Measurements from ENCODE around the gene MPLKIP. TPM values are rescaled to one million over a fixed set of nuclear protein-coding genes. Genes with fewer than 3 reads are reported as not detected.

The MPLKIP gene
- polyA plus RNA-seq, 1 of the 3 experiments (the other 2 are of a cell fraction), result 48.4 TPM

DNA sequence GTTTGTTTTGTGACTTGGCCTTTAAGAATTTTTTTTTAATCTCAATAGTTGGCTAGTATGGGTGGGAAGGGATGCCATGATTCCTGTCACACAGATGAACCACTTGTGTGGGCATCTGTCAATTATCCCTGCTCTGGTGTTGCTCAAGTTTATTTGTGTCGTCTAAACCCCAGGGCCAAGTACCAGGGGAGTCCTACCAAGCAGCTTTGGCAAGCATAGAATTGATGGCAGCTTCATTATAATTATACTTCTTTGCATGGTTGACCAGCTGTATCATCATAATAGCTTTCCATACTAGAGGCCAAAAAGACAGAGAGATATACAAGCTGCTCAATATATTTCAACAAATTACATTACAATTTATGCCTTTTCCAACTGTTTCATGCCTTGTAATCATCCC, 30.8 kb upstream of the MPLKIP start:
- H3K36me3 ChIP-seq (replicated peaks in 1 of 2; ENCODE audit: control insufficient read depth in 1 of 2, insufficient read depth in 2 of 2, low read length in 1 of 2), result no peaks in the 10 kb centered on the region
- TF ChIP-seq MXI1 (IDR thresholded peaks at IDR 0.05; ENCODE audit: low read depth, low read length) (no peak), TEAD4 (IDR thresholded peaks at IDR 0.05; ENCODE audit: borderline replicate concordance, insufficient read depth) (no peak), FOXM1 (IDR thresholded peaks at IDR 0.05; ENCODE audit: low read depth) (no peak), GABPA (IDR thresholded peaks at IDR 0.05; ENCODE audit: low read depth) (no peak), MEF2A (IDR thresholded peaks at IDR 0.05; ENCODE audit: borderline replicate concordance, low read depth) (no peak), YY1 (IDR thresholded peaks at IDR 0.05; ENCODE audit: low read depth) (no peak), RAD21 (IDR thresholded peaks at IDR 0.05; ENCODE audit: low read length) (no peak), SIN3A (IDR thresholded peaks at IDR 0.05; ENCODE audit: borderline replicate concordance, low read depth, low read length) (no peak), TCF12 (IDR thresholded peaks at IDR 0.05) (no peak), RFX5 (IDR thresholded peaks at IDR 0.05; ENCODE audit: low read length) (no peak), ELF1 (IDR thresholded peaks at IDR 0.05) (no peak), TAF1 (IDR thresholded peaks at IDR 0.05; ENCODE audit: borderline replicate concordance, low read depth, low read length) (no peak)
- TF ChIP-seq, protein P1, sequence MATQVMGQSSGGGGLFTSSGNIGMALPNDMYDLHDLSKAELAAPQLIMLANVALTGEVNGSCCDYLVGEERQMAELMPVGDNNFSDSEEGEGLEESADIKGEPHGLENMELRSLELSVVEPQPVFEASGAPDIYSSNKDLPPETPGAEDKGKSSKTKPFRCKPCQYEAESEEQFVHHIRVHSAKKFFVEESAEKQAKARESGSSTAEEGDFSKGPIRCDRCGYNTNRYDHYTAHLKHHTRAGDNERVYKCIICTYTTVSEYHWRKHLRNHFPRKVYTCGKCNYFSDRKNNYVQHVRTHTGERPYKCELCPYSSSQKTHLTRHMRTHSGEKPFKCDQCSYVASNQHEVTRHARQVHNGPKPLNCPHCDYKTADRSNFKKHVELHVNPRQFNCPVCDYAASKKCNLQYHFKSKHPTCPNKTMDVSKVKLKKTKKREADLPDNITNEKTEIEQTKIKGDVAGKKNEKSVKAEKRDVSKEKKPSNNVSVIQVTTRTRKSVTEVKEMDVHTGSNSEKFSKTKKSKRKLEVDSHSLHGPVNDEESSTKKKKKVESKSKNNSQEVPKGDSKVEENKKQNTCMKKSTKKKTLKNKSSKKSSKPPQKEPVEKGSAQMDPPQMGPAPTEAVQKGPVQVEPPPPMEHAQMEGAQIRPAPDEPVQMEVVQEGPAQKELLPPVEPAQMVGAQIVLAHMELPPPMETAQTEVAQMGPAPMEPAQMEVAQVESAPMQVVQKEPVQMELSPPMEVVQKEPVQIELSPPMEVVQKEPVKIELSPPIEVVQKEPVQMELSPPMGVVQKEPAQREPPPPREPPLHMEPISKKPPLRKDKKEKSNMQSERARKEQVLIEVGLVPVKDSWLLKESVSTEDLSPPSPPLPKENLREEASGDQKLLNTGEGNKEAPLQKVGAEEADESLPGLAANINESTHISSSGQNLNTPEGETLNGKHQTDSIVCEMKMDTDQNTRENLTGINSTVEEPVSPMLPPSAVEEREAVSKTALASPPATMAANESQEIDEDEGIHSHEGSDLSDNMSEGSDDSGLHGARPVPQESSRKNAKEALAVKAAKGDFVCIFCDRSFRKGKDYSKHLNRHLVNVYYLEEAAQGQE (IDR thresholded peaks at IDR 0.05; ENCODE audit: low read depth, low read length), result no peak
- TF ChIP-seq, protein P2, sequence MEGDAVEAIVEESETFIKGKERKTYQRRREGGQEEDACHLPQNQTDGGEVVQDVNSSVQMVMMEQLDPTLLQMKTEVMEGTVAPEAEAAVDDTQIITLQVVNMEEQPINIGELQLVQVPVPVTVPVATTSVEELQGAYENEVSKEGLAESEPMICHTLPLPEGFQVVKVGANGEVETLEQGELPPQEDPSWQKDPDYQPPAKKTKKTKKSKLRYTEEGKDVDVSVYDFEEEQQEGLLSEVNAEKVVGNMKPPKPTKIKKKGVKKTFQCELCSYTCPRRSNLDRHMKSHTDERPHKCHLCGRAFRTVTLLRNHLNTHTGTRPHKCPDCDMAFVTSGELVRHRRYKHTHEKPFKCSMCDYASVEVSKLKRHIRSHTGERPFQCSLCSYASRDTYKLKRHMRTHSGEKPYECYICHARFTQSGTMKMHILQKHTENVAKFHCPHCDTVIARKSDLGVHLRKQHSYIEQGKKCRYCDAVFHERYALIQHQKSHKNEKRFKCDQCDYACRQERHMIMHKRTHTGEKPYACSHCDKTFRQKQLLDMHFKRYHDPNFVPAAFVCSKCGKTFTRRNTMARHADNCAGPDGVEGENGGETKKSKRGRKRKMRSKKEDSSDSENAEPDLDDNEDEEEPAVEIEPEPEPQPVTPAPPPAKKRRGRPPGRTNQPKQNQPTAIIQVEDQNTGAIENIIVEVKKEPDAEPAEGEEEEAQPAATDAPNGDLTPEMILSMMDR (IDR thresholded peaks at IDR 0.05), result no peak
- H3F3A ChIP-seq (replicated peaks; ENCODE audit: insufficient read depth), result no peaks in the 10 kb centered on the region
- no peaks in the 10 kb centered on the region for H3K79me2 ChIP-seq (ENCODE audit: insufficient read depth)
- ChIA-PET POLR2A (no interaction called here), CTCF (interaction anchor here (3.4 to 4.8 kb wide), 2 partner anchors 31 to 67 kb away, joined by 10 to 25 read pairs; partner anchors contain the start of genes MPLKIP and SUGCT)
- no peak overlapping the region for H2AFZ ChIP-seq (ENCODE audit: low read depth)
- H4K20me1 ChIP-seq (ENCODE audit: insufficient read depth), result no peaks in the 10 kb centered on the region
- H3K27ac ChIP-seq (ENCODE audit: low read depth in 2 of 2, low read length in 1 of 2), result no peak overlapping the region
- no peak overlapping the region for H3K4me3 ChIP-seq (ENCODE audit: low read depth in 2 of 2, low read length in 1 of 2)
- 5% methylated on average over 1 of the region's 1 CpG for WGBS (ENCODE audit: low lambda C conversion rate)
- H3K4me2 ChIP-seq, result no peak overlapping the region
- H3K9me2 ChIP-seq, result no peaks in the 10 kb centered on the region
- H3K27me3 ChIP-seq (ENCODE audit: insufficient read depth), result no peaks in the 10 kb centered on the region
- peaks cover 0 to 3% of the 10 kb centered on the region in 2 experiments; a peak in 1 of 4 replicates for H3K4me1 ChIP-seq (ENCODE audit: control insufficient read depth in 1 of 2, insufficient read depth in 2 of 2, low read depth in 1 of 2, low read length in 1 of 2)
- H3K9ac ChIP-seq, result no peak overlapping the region
- no peaks in the 10 kb centered on the region for H3K9me3 ChIP-seq
- DNase-seq, result peak; percentile 44
